Caco-2 (cell line): Measurements from ENCODE around the gene FOXP4. TPM values are rescaled to one million over a fixed set of nuclear protein-coding genes. Genes with fewer than 3 reads are reported as not detected.
A peak's percentile ranks its signal among the peaks of the same experiment; 100 is the strongest.

Experiments
- BruUV-seq: library from RNA; stranded (reverse); fragments of 400-500 nt; replicated peaks from 2 replicates; lab custom pipeline; 2021; lab: Mats Ljungman, UMichigan
- CTCF ChIA-PET: fragments of 300-600 bp; sonication (Branson Sonifier 250); formaldehyde crosslinking; loops from one replicate; lab custom pipeline; 2022; ENCODE audit warnings: antibody characterized with exemption; lab: Charles Lee
- POLR2A ChIA-PET: fragments of 300-600 bp; sonication (Branson Sonifier 250); formaldehyde crosslinking; loops from one replicate; lab custom pipeline; 2022; ENCODE audit warnings: antibody characterized with exemption; lab: Charles Lee
- DNase-seq, 2 experiments: peaks; one replicate each; pipeline versions ENCODE4 v3.0.0 to v3.0.0-alpha.2; 2020 to 2022
- H3K27me3 ChIP-seq: replicated peaks from 2 replicates; pipeline ENCODE4 v1.6.0; 2011; ENCODE audit warnings: low read length; ENCODE audit not compliant: control insufficient read depth, insufficient read depth
- H3K36me3 ChIP-seq: 2 replicates; pipeline ENCODE4 v1.5.1; 2011; ENCODE audit warnings: low read length; ENCODE audit not compliant: control insufficient read depth, insufficient read depth
- H3K4me1 ChIP-seq: fragments of 250-450 bp; sonication (Bioruptor Pico); 2 replicates; pipeline ENCODE4 v1.5.1; 2020; ENCODE audit warnings: mild to moderate bottlenecking
- H3K4me3 ChIP-seq: 2 replicates; pipeline ENCODE4 v1.5.1; 2011; ENCODE audit warnings: low read depth, mild to moderate bottlenecking, control low read depth, low read length
- H3K9me3 ChIP-seq: fragments of 250-450 bp; sonication (Bioruptor Pico); 2 replicates; pipeline ENCODE4 v1.5.1; 2020; ENCODE audit warnings: mild to moderate bottlenecking, moderate library complexity
- H3K27ac Mint-ChIP-seq: one replicate; pipeline ENCODE4 v1.8.0; 2022; ENCODE audit warnings: mixed read lengths; ENCODE audit not compliant: unreplicated experiment
- H3K27me3 Mint-ChIP-seq: one replicate; pipeline ENCODE4 v1.8.0; 2022; ENCODE audit warnings: mixed read lengths; ENCODE audit not compliant: insufficient read depth, unreplicated experiment
- H3K36me3 Mint-ChIP-seq: one replicate; pipeline ENCODE4 v1.8.0; 2022; ENCODE audit warnings: mild to moderate bottlenecking, mixed read lengths; ENCODE audit not compliant: insufficient read depth, unreplicated experiment
- H3K4me1 Mint-ChIP-seq: one replicate; pipeline ENCODE4 v1.8.0; 2022; ENCODE audit warnings: low read depth, mixed read lengths; ENCODE audit not compliant: unreplicated experiment
- H3K4me3 Mint-ChIP-seq: one replicate; pipeline ENCODE4 v1.8.0; 2022; ENCODE audit warnings: mild to moderate bottlenecking, moderate library complexity, mixed read lengths; ENCODE audit not compliant: unreplicated experiment
- H3K9me3 Mint-ChIP-seq: one replicate; pipeline ENCODE4 v1.8.0; 2022; ENCODE audit warnings: mixed read lengths; ENCODE audit not compliant: unreplicated experiment
- CTCF ChIP-seq, 2 experiments: fragments of 200-600 bp in 1 of 2; IDR thresholded peaks; 1 replicate in 1 of 2; 2 replicates in 1 of 2; pipeline versions ENCODE4 v1.5.1 to v1.8.0; 2011 to 2022; ENCODE audit warnings: antibody characterized with exemption in 1 of 2, control low read depth in 1 of 2, inconsistent platforms in 1 of 2, low read depth in 1 of 2, low read length in 1 of 2, mild to moderate bottlenecking in 1 of 2, moderate library complexity in 1 of 2; ENCODE audit not compliant: insufficient read depth in 1 of 2, severe bottlenecking in 1 of 2, unreplicated experiment in 1 of 2
- intact Hi-C: fragments of 100-400 bp; cut with micrococcal nuclease; formaldehyde crosslinking; loops from one replicate; pipeline ENCODE4 v1.10.0; 2022; ENCODE audit not compliant: unreplicated experiment
- total RNA-seq: library from RNA; stranded (reverse); gene quantifications from 2 replicates; pipeline ENCODE4 v1.2.3, GENCODE V29; 2022

FOXP4 gene
- total RNA-seq, 1 experiment from 2014 or later, result 117 TPM

- DNase-seq, result no peak
- Histone ChIP-seq H3K9me3 (no peaks in the 10 kb centered on the region), H3K4me1 (peaks cover 19% of the 10 kb centered on the region), H3K27me3 (no peaks in the 10 kb centered on the region), H3K4me3 (no peak overlapping the region), H3K36me3 (no peaks in the 10 kb centered on the region; the same call in 1 of the 2 replicates)
- ChIA-PET POLR2A (no interaction called here), CTCF (interaction anchor here (0.6 kb wide), 1 partner anchor 1471 kb away, joined by 8 read pairs; no protein-coding TSS in a partner anchor)
- no peaks in the 10 kb centered on the region for H3K9me3 Mint-ChIP-seq
- no TSS peak for BruUV-seq
- peaks cover 37% of the 10 kb centered on the region for H3K4me1 Mint-ChIP-seq
- H3K27ac Mint-ChIP-seq, result peak overlapping the region; percentile 10
- no peak overlapping the region for H3K4me3 Mint-ChIP-seq
- TF ChIP-seq CTCF (IDR thresholded peaks at IDR 0.05; ENCODE audit: insufficient read depth in 1 of 2, low read depth in 1 of 2, low read length in 1 of 2, severe bottlenecking in 1 of 2, unreplicated experiment in 1 of 2), result no peak
- intact Hi-C loops, result no loop called here
- H3K27me3 Mint-ChIP-seq, result no peaks in the 10 kb centered on the region
- H3K36me3 Mint-ChIP-seq, result no peaks in the 10 kb centered on the region
These were observed 15.7 kb upstream of the FOXP4 start for GRCh38 chr6:41530476-41530875.

- TF ChIP-seq CTCF (IDR thresholded peaks at IDR 0.05; ENCODE audit: insufficient read depth in 1 of 2, low read depth in 1 of 2, low read length in 1 of 2, severe bottlenecking in 1 of 2, unreplicated experiment in 1 of 2), result no peak
- POLR2A ChIA-PET, result no interaction called here
- CTCF ChIA-PET, result interaction anchor here (0.6 kb wide), 1 partner anchor 1470 kb away, joined by 8 read pairs; no protein-coding TSS in a partner anchor
- H3K27me3 ChIP-seq, result no peaks in the 10 kb centered on the region
- intact Hi-C loops, result no loop called here
- no peaks in the 10 kb centered on the region for H3K36me3 Mint-ChIP-seq
- H3K4me3 Mint-ChIP-seq, result no peak overlapping the region
- H3K36me3 ChIP-seq, result no peaks in the 10 kb centered on the region; the same call in 1 of the 2 replicates
- BruUV-seq, result no TSS peak
- H3K4me1 ChIP-seq, result peaks cover 18% of the 10 kb centered on the region
- peaks cover 36% of the 10 kb centered on the region for H3K4me1 Mint-ChIP-seq
- H3K9me3 Mint-ChIP-seq, result no peaks in the 10 kb centered on the region
- H3K27me3 Mint-ChIP-seq, result no peaks in the 10 kb centered on the region
- DNase-seq, result no peak
- H3K27ac Mint-ChIP-seq, result no peak overlapping the region
- no peak overlapping the region for H3K4me3 ChIP-seq
- no peaks in the 10 kb centered on the region for H3K9me3 ChIP-seq
These were observed 15.2 kb upstream of the FOXP4 start for GRCh38 chr6:41531016-41531415.

GRCh38 chr6:41531591-41532582, 14.3 kb upstream of the FOXP4 start:
- no peak for DNase-seq
- no peak for TF ChIP-seq CTCF (IDR thresholded peaks at IDR 0.05; ENCODE audit: insufficient read depth in 1 of 2, low read depth in 1 of 2, low read length in 1 of 2, severe bottlenecking in 1 of 2, unreplicated experiment in 1 of 2)
- no peaks in the 10 kb centered on the region for H3K27me3 ChIP-seq
- Mint-ChIP-seq H3K27me3 (no peaks in the 10 kb centered on the region), H3K27ac (peak overlapping the region; percentile 14), H3K4me3 (no peak overlapping the region), H3K4me1 (peaks cover 43% of the 10 kb centered on the region), H3K36me3 (no peaks in the 10 kb centered on the region), H3K9me3 (no peaks in the 10 kb centered on the region)
- BruUV-seq, result no TSS peak
- ChIA-PET POLR2A (no interaction called here), CTCF (no interaction called here)
- peaks cover 20% of the 10 kb centered on the region for H3K4me1 ChIP-seq
- H3K36me3 ChIP-seq, result no peaks in the 10 kb centered on the region; the same call in 1 of the 2 replicates
- H3K4me3 ChIP-seq, result no peak overlapping the region
- intact Hi-C loops, result no loop called here
- no peaks in the 10 kb centered on the region for H3K9me3 ChIP-seq
